GM12892 (cell line): ENCODE results near the gene ST6GALNAC6.

Experiments used
- POLR2A ChIP-seq: IDR thresholded peaks from 2 replicates; pipeline ENCODE4 v1.6.1; 2011; ENCODE audit warnings: low read depth, low read length, control low read depth
- POLR2AphosphoS5 ChIP-seq: IDR thresholded peaks from 2 replicates; pipeline ENCODE4 v1.6.1; 2011; ENCODE audit warnings: low read depth, low read length, control low read depth
- TAF1 ChIP-seq: IDR thresholded peaks from 2 replicates; pipeline ENCODE4 v1.6.1; 2011; ENCODE audit warnings: low read depth, mild to moderate bottlenecking, control low read depth, low read length, borderline replicate concordance

GRCh38 chr9:127873886-127874285, 25.5 kb downstream of the ST6GALNAC6 start:
- TF ChIP-seq TAF1 = no peak
- TF ChIP-seq POLR2AphosphoS5 = no peak
- TF ChIP-seq POLR2A = no peak
